GM19467 (cell line): ENCODE measurements around the gene C1orf52.
A peak's percentile ranks its signal among the peaks of the same experiment; 100 is the strongest.
"Not testable (repeated sequence)": the region's sequence is repeated elsewhere in the genome, so short reads cannot be mapped to it uniquely, and the experiment has no call there.

ENCODE experiments used
- ATAC-seq: cut with Tn5 transposase; IDR thresholded peaks from one replicate; pipeline ENCODE4 v1.9.1; 2021; ENCODE audit warnings: mild to moderate bottlenecking, moderate library complexity; ENCODE audit not compliant: unreplicated experiment

The C1orf52 gene

GRCh38 chr1:85278853-85279314 lies 19.4 kb upstream of the C1orf52 start:
- ATAC-seq = no peak

- ATAC-seq = no peak
Observed at GRCh38 chr1:85277802-85278201, 18.3 kb upstream of the C1orf52 start.

DNA sequence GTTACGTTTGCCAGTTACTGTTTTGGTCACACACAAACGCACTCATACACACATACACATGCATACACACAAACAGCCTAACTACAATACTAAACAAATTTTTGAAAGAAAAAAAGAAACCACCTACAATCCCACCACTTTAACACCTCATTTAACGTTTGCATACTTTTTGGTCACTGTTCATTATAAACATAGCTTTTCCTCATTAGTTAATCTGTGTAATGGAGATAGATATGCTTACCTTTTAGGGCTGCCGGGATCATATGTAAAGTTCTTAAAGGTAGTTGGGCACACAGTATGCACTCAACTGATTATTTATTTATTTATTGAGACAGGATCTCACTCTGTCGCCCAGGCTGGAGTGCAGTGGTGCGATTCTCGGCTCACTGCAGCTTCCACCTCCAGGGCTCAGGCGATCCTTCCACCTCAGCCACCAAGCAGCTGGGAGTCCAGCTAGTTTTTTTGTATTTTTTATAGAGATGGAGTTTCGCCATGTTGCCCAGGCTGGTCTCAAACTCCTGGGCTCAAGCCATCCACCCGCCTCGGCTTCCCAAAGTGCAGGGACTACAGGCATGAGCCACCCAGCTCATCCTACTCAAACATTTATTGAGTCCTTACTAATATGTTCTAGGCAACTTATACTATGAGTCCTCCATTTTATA lies 17.6 kb upstream of the C1orf52 start:
- no peak for ATAC-seq

DNA sequence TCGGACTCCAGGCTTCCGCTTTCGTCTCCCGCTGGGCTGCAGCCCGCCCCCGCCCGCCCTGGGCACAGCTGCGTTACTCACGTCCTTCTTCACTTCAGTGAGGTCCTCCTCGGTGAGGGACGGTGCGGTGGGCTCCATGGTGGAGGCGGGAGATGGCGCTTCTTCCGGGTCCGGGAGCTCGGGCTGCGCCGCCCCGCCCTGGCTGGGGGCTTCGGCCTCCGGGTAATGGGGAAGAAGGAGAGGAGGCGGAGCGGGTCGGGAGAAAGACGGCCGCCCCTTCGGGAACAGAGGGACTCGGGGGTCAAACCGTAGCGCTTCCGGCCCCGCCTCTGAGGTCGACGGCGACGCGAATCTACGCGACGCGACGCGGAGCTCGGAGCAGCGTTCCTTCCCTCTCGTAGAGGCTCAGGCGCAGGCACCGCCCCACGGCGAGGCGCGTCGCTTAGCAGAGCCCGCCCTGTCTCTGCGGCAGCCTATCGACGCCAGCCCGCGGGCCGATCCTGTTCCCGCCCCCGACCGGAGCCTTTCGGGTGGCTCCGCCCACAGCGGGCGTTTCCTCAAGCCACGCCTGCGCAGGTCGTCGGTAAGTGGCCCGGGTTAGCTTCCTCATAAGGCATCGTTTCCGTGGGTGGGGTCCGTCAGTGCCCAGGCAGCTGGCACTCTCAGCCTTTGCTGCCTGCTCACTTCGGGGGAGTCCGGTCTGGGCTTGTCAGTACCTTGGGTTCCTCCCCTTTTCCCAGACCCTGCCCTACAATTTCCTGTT lies 16.9 kb upstream of the C1orf52 start, which contains the start of gene BCL10:
Gene BCL10 (minus strand): TSS at position 418 of the 763 bp plus-strand sequence. CDS start 280 bp downstream, at position 138.
- ATAC-seq = peak; percentile 98

DNA sequence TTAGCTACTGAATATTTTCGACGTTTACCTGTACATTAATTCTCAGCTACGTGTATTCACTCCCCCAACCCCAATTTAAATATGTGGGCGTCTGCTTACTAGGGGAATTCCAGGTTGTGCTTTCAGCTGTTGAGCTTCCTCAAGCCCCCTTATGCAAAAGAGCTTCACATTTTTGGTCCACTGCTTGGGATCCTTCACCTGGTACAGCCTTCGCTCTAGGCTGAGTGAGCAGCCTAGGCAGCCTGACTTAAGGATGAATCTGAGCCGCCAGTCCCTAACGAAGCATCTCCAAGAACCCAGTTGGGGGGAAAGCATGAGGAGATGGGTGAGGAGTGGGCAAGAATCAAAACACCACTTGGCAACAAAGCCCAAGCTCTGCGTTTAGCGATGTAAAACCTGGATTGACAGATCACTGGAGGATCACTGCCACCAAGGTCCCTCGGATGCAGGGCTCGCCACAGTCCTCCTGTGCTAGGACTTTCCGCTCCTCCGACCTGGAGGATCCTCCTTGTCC lies 16.3 kb upstream of the C1orf52 start:
- no peak for ATAC-seq

- no peak for ATAC-seq
Observed at GRCh38 chr1:85274969-85275453, 15.5 kb upstream of the C1orf52 start.

DNA sequence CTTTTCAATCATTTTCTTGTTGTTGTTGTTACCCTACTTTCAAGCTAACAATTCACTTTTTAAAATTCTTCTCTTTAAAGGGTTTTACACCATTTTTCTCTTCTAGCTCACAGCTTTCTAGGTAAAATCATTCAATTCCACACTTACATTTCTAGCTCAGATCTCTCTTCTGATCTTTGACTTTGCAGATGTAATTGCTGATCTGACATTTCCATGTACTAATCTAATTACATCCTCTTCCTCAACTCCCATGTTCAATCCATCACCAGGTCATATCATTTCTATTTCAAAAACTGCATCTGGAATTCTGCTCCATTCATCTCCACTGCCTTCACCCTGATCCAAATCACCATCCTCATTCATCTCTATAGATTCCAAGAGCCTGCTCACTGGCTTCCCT lies 13.9 kb upstream of the C1orf52 start:
- ATAC-seq = no peak

GRCh38 chr1:85268801-85269585 lies 9.5 kb upstream of the C1orf52 start:
- ATAC-seq = no peak

- no peak for ATAC-seq
Observed at GRCh38 chr1:85267313-85267712, 7.9 kb upstream of the C1orf52 start.

DNA sequence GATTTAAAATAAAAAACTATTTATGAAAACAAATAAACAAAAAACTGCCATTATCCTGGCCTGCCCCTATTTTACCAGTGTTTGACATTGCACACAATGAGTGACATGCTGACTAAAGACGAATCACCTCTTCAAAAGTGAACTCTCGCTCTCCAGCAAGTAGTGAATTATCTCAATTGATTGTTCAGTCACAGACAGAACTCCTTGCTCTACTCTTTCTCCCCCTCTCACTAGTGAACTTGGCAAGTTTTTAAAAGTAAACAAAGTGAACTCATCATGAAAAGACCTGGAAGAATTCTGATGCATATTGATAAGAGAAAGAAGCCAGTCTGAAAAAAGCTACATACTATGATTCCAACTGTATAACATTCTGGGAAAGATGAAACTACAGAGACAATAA lies 4.7 kb upstream of the C1orf52 start:
- ATAC-seq = no peak

DNA sequence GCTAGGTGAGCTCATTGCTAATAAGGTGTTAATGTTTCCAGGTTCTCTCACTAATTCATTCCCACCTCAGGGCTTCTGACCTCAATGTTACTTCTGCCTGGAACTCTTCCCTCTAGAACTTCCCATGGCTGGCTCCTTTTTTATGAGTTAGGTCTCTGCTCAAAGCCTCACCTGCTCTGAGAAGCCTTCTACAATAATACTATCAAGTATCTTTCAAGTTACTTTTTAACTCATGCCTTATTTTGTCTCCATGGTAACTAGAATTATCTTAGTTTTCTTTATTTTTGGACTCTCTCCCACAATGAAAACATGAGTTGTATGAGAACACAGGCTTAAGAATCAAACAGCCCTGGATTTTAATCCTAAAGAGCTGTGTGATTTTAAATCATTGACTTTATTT lies 3.5 kb upstream of the C1orf52 start:
- ATAC-seq = no peak

GRCh38 chr1:85259912-85260274 lies 431 bp upstream of the C1orf52 start:
- no peak for ATAC-seq

GRCh38 chr1:85258536-85259117 lies 835 bp downstream of the C1orf52 start:
- no peak for ATAC-seq

GRCh38 chr1:85249042-85249441 lies 10.4 kb downstream of the C1orf52 start:
- not testable (repeated sequence) for ATAC-seq

DNA sequence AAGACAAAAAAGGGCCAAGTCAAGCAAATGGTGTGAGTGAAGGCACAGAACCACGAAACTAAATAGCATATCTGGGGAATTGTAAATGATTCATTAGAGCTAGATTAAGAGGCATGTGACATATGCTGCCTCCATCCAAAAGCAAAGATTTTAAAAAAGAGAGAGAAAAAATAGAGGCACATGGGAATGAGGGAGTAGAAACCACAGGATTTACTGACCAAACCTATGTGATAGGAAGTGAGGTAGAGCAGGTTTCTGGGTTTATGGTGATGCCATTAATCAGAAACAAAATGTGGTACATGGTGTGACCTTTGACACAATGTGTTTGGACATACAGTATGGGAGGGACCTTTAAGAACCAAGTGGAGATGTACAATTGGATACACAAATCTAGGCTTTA lies 13.6 kb downstream of the C1orf52 start:
- no peak for ATAC-seq

DNA sequence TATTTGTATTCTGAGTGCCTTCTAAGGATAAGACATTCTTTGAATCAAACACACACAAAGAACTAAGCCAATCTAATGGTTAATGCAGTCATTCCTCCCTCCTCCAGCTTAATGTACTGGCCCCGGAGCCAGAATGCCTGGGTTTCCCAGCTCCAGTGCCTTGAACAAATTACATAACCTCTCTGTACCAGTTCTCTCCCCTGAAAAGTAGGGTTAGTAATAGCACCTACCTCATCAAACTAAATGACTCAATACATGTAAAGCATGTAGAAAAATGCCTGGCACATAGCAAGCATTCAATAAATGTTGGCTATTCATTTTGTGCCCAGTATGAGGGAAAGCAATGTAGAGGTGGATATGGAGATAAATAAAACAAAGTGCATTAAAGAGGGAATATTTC lies 14.0 kb downstream of the C1orf52 start:
- no peak for ATAC-seq

- no peak for ATAC-seq
Observed at GRCh38 chr1:85244271-85245061, 15.0 kb downstream of the C1orf52 start.

GRCh38 chr1:85243372-85243771 lies 16.1 kb downstream of the C1orf52 start:
- no peak for ATAC-seq

DNA sequence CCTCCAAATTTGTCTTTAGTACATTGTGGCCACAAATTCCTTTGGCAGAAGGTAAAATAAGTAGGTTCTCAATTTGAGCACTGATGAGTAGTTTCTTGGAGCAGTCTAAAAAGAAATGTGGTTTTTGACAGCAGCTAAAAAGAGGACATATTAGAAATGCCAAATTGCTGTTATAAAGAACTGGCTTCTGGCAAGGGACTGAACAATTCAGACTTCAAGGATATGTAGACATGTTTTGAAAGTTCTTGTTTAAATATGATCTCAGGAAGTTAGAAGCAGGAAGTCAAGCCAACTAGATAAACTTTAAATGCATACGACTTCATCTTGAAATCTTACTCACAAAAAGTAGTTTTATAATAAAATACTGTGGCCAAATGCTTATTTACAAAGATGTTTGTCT lies 18.8 kb downstream of the C1orf52 start:
- no peak for ATAC-seq

GRCh38 chr1:85240174-85240601 lies 19.3 kb downstream of the C1orf52 start:
- no peak for ATAC-seq
